ENCODE results near the gene TBCA. TPM values are rescaled to one million over a fixed set of nuclear protein-coding genes. Genes with fewer than 3 reads are reported as not detected.

The TBCA gene
- total RNA-seq, 1 experiment from 2014 or later, result 330 TPM

- no peak for DNase-seq
- Mint-ChIP-seq H3K9me3 (no peaks in the 10 kb centered on the region; a peak in 1 of 5 replicates), H3K27me3 (ENCODE audit: low read depth) (no peaks in the 10 kb centered on the region), H3K27ac (no peak overlapping the region), H3K4me1 (peaks cover 15 to 16% of the 10 kb centered on the region in 2 experiments), H3K4me3 (no peak overlapping the region), H3K36me3 (ENCODE audit: insufficient read depth in 1 of 3, low read depth in 3 of 3) (peaks cover 17 to 23% (median 17%) of the 10 kb centered on the region in 3 experiments; a peak in 6 of 7 replicates)
- no CpG with 5 or more reads among the region's 3 CpGs for WGBS (ENCODE audit: extremely low coverage, insufficient read length, low lambda C conversion rate)
- no peaks in the 10 kb centered on the region for H3K4me1 ChIP-seq (ENCODE audit: insufficient read depth, low read length)
- H3K14ac ChIP-seq (ENCODE audit: insufficient read depth, low read length), result no peak overlapping the region
- no peak overlapping the region for H3K27ac ChIP-seq (ENCODE audit: insufficient read length, low read depth, low read length)
- no peaks in the 10 kb centered on the region for H3K27me3 ChIP-seq (ENCODE audit: insufficient read depth, low read length)
- no peak overlapping the region for H2AK5ac ChIP-seq (ENCODE audit: insufficient read length, low read length)
- H3K23me2 ChIP-seq (ENCODE audit: insufficient read length, low read depth, low read length, poor library complexity, severe bottlenecking), result no peaks in the 10 kb centered on the region
- H3K79me2 ChIP-seq (ENCODE audit: insufficient read depth, low read length), result peaks cover 7% of the 10 kb centered on the region; the same call in 1 of the 2 replicates
- no peak overlapping the region for H3K4me2 ChIP-seq (ENCODE audit: insufficient read depth, insufficient read length, low read length)
- no peak overlapping the region for H3K4ac ChIP-seq (ENCODE audit: low read depth, low read length)
- H4K91ac ChIP-seq (ENCODE audit: insufficient read length, low read depth, low read length), result no peak overlapping the region
- H2BK12ac ChIP-seq (ENCODE audit: insufficient read length, low read depth, low read length), result no peak overlapping the region
- no peak overlapping the region for H2BK20ac ChIP-seq (ENCODE audit: low read depth, low read length, poor library complexity, severe bottlenecking)
- H2BK5ac ChIP-seq (ENCODE audit: insufficient read length, low read length), result no peak overlapping the region
- H3K56ac ChIP-seq (ENCODE audit: insufficient read length, low read depth, low read length), result no peak overlapping the region
- no peak overlapping the region for H3K18ac ChIP-seq (ENCODE audit: insufficient read length, low read depth, low read length)
- no peak for TF ChIP-seq CTCF (conservative IDR thresholded peaks at IDR 0.05)
- H3K9me3 ChIP-seq (ENCODE audit: control insufficient read depth, low read depth, low read length), result no peaks in the 10 kb centered on the region
- H4K8ac ChIP-seq (replicated peaks; ENCODE audit: insufficient read length, low read depth, low read length), result no peak overlapping the region
- no peak overlapping the region for H3K9ac ChIP-seq (ENCODE audit: extremely low read depth, insufficient read length, low read length)
- no peak overlapping the region for H3T11ph ChIP-seq (ENCODE audit: low read length)
- H4K20me1 ChIP-seq (ENCODE audit: control insufficient read depth, insufficient read depth, insufficient read length), result no peaks in the 10 kb centered on the region
- peaks cover 6% of the 10 kb centered on the region for H3K79me1 ChIP-seq (ENCODE audit: insufficient read depth, low read depth, low read length, poor library complexity, severe bottlenecking)
- H2BK15ac ChIP-seq (ENCODE audit: low read depth, low read length), result no peak overlapping the region
- no peak overlapping the region for H4K5ac ChIP-seq (ENCODE audit: insufficient read length, low read depth, low read length)
- H2AFZ ChIP-seq (ENCODE audit: low read length), result no peak overlapping the region
- H3K23ac ChIP-seq (ENCODE audit: insufficient read length, low read depth, low read length), result no peak overlapping the region
- no peak overlapping the region for H2BK120ac ChIP-seq (ENCODE audit: low read depth, low read length, poor library complexity, severe bottlenecking)
Observed at GRCh38 chr5:77697692-77698091, 78.4 kb downstream of the TBCA start.

Data from H9 (cell line).